Stimulated activated CD8-positive, alpha-beta memory T cell treated with anti-CD3 and anti-CD28 coated beads, Interleukin-4, amount 100 ng/mL, for 1 hour (primary cell): ENCODE measurements around the gene LILRB3.
A peak's percentile ranks its signal among the peaks of the same experiment; 100 is the strongest.
"Not testable (repeated sequence)": the region's sequence is repeated elsewhere in the genome, so short reads cannot be mapped to it uniquely, and the experiment has no call there.

Source experiments
- DNase-seq, 2 donors: peaks; one replicate each; pipeline ENCODE4 v3.0.0-alpha.2; 2020; ENCODE audit warnings: low read depth in 2 of 2, low spot score in 1 of 2

The LILRB3 gene

GRCh38 chr19:54222474-54223276 is at the start of gene LILRB3:
TSS of gene LILRB3 (minus strand) at chr19:54223007. CDS start at chr19:54222976, 31 bp downstream.
- not testable (repeated sequence) for DNase-seq

- not testable (repeated sequence) for DNase-seq
These were observed 49.4 kb upstream of the LILRB3 start for GRCh38 chr19:54272181-54272580.

GRCh38 chr19:54271587-54271986 is 48.8 kb upstream of the LILRB3 start:
- DNase-seq = not testable (repeated sequence)

GRCh38 chr19:54271106-54271505 is 48.3 kb upstream of the LILRB3 start:
- no peak for DNase-seq

GRCh38 chr19:54268936-54269335 is 46.1 kb upstream of the LILRB3 start:
- DNase-seq = no peak

- peak; percentile 27 to 46 for DNase-seq
These were observed 43.3 kb upstream of the LILRB3 start for GRCh38 chr19:54266133-54266532.

- DNase-seq = no peak
These were observed 39.7 kb upstream of the LILRB3 start for GRCh38 chr19:54262470-54262869.

GRCh38 chr19:54262066-54262465 is 39.3 kb upstream of the LILRB3 start:
- DNase-seq = no peak

- no peak for DNase-seq
These were observed 34.3 kb upstream of the LILRB3 start, which contains the start of gene LILRB5 for GRCh38 chr19:54257116-54257480. TSS of gene LILRB5 (minus strand) at chr19:54257273. CDS start at chr19:54257193, 80 bp downstream.

- no peak for DNase-seq
These were observed 33.7 kb upstream of the LILRB3 start for GRCh38 chr19:54256250-54257115.

- DNase-seq = no peak
These were observed 32.4 kb upstream of the LILRB3 start for GRCh38 chr19:54255105-54255775.

GRCh38 chr19:54254195-54254906 is 31.5 kb upstream of the LILRB3 start:
- DNase-seq = no peak

- DNase-seq = no peak
These were observed 30.8 kb upstream of the LILRB3 start for GRCh38 chr19:54253331-54254194.

GRCh38 chr19:54252845-54253244 is 30.0 kb upstream of the LILRB3 start:
- DNase-seq = no peak

- no peak for DNase-seq
These were observed 29.4 kb upstream of the LILRB3 start for GRCh38 chr19:54252243-54252642.

- no peak for DNase-seq
These were observed 25.3 kb upstream of the LILRB3 start for GRCh38 chr19:54248016-54248601.

- no peak for DNase-seq
These were observed 24.5 kb upstream of the LILRB3 start for GRCh38 chr19:54247106-54247930.

- DNase-seq = no peak
These were observed 23.1 kb upstream of the LILRB3 start for GRCh38 chr19:54245936-54246335.

GRCh38 chr19:54243809-54244208 is 21.0 kb upstream of the LILRB3 start:
- not testable (repeated sequence) for DNase-seq
